ENCODE measurements around the gene HELZ2.
"Not testable (repeated sequence)": the region's sequence is repeated elsewhere in the genome, so short reads cannot be mapped to it uniquely, and the experiment has no call there.

HELZ2 gene

GRCh38 chr20:63563225-63563935 lies 10.7 kb downstream of the HELZ2 start:
- in situ Hi-C loops (cut with HindIII; ENCODE audit: low sequenced_read_pairs), result no loop called here
- DNase-seq (ENCODE audit: low read depth, low spot score), result no peak
- no peak for TF ChIP-seq CTCF (IDR thresholded peaks at IDR 0.05; ENCODE audit: low read depth, low read length)
- H3K4me3 ChIP-seq (ENCODE audit: low read depth, low read length), result no peak overlapping the region

- no peak overlapping the region for H3K4me3 ChIP-seq (ENCODE audit: low read depth, low read length)
- no peak for TF ChIP-seq CTCF (IDR thresholded peaks at IDR 0.05; ENCODE audit: low read depth, low read length)
- in situ Hi-C loops (cut with HindIII; ENCODE audit: low sequenced_read_pairs), result no loop called here
- DNase-seq (ENCODE audit: low read depth, low spot score), result no peak
These were observed 11.4 kb downstream of the HELZ2 start for GRCh38 chr20:63562461-63563224.

- in situ Hi-C loops (cut with HindIII; ENCODE audit: low sequenced_read_pairs), result no loop called here
- H3K4me3 ChIP-seq (ENCODE audit: low read depth, low read length), result no peak overlapping the region
- DNase-seq (ENCODE audit: low read depth, low spot score), result no peak
- TF ChIP-seq CTCF (IDR thresholded peaks at IDR 0.05; ENCODE audit: low read depth, low read length), result no peak
These were observed 12.2 kb downstream of the HELZ2 start for GRCh38 chr20:63561624-63562396.

- in situ Hi-C loops (cut with HindIII; ENCODE audit: low sequenced_read_pairs), result no loop called here
- no peak overlapping the region for H3K4me3 ChIP-seq (ENCODE audit: low read depth, low read length)
- no peak for TF ChIP-seq CTCF (IDR thresholded peaks at IDR 0.05; ENCODE audit: low read depth, low read length)
- DNase-seq (ENCODE audit: low read depth, low spot score), result no peak
These were observed 13.0 kb downstream of the HELZ2 start for GRCh38 chr20:63560856-63561609.

GRCh38 chr20:63560333-63560805 lies 13.7 kb downstream of the HELZ2 start:
- DNase-seq (ENCODE audit: low read depth, low spot score), result no peak
- TF ChIP-seq CTCF (IDR thresholded peaks at IDR 0.05; ENCODE audit: low read depth, low read length), result no peak
- no peak overlapping the region for H3K4me3 ChIP-seq (ENCODE audit: low read depth, low read length)
- in situ Hi-C loops (cut with HindIII; ENCODE audit: low sequenced_read_pairs), result no loop called here

- DNase-seq (ENCODE audit: low read depth, low spot score); in situ Hi-C loops (cut with HindIII; ENCODE audit: low sequenced_read_pairs); H3K4me3 ChIP-seq (ENCODE audit: low read depth, low read length): not testable (repeated sequence)
These were observed 14.3 kb downstream of the HELZ2 start for GRCh38 chr20:63559485-63560332.
